Measurements from ENCODE around the gene LATS2.

GRCh38 chr13:21040120-21040826 is 21.1 kb downstream of the LATS2 start:
- no peak for TF ChIP-seq CTCF (IDR thresholded peaks at IDR 0.05)
- TF ChIP-seq POLR2A (IDR thresholded peaks at IDR 0.05), result no peak
